Mucosa of descending colon (tissue), 3 donors: ENCODE results near the gene BSPRY. TPM values are rescaled to one million over a fixed set of nuclear protein-coding genes. Genes with fewer than 3 reads are reported as not detected.
"Not testable (repeated sequence)": the region's sequence is repeated elsewhere in the genome, so short reads cannot be mapped to it uniquely, and the experiment has no call there.

ENCODE experiments used
- ATAC-seq: fragments of 200-7000 bp; cut with Tn5 transposase; one replicate; pipeline ENCODE4 v1.9.1; 2020; ENCODE audit warnings: mild to moderate bottlenecking, moderate library complexity
- DNase-seq, 3 donors: peaks; one replicate each; pipeline ENCODE4 v3.0.0-alpha.2; 2020
- H3K36me3 ChIP-seq: fragments of 200-600 bp; one replicate; pipeline ENCODE4 v1.8.0; 2021; ENCODE audit warnings: low read depth, mild to moderate bottlenecking
- H3K4me1 ChIP-seq: fragments of 200-600 bp; one replicate; pipeline ENCODE4 v1.8.0; 2021; ENCODE audit warnings: low read depth, mild to moderate bottlenecking
- H3K4me3 ChIP-seq: fragments of 200-600 bp; one replicate; pipeline ENCODE4 v1.8.0; 2021; ENCODE audit warnings: mild to moderate bottlenecking
- H3K9me3 ChIP-seq: fragments of 200-600 bp; one replicate; pipeline ENCODE4 v1.8.0; 2021; ENCODE audit warnings: mild to moderate bottlenecking
- CTCF ChIP-seq: fragments of 200-600 bp; IDR thresholded peaks from one replicate; pipeline ENCODE4 v1.8.0; 2022; ENCODE audit warnings: antibody characterized with exemption, mild to moderate bottlenecking
- intact Hi-C, 2 donors: fragments of 100-400 bp; cut with DNase I in 1 of 2; cut with micrococcal nuclease in 1 of 2; formaldehyde crosslinking; loops; one replicate each; pipeline versions ENCODE4 v1.11.0 to v1.11.1; 2022; cut with DNase I, micrococcal nuclease
- total RNA-seq, 3 donors: library from RNA; stranded (reverse); fragmentation: NEBNext Ultra II Directional in 2 of 3; extraction: Animal tissue kit (Norgen Biotek cat#: 25700) in 2 of 3; gene quantifications; one replicate each; pipeline versions ENCODE4 v1.2.1 to v1.2.4, GENCODE V29; 2021 to 2023
- donor health status: DM: no; HTN: no; CAD: no; lungs with moderate emphysema.
- donor health status: DM: no; HTN: no; CAD: no.
- donor health status: DM: no; HTN: yes; CAD: no.

The BSPRY gene
- total RNA-seq, 3 donors from 2014 or later: 7.4 to 45.0 (median 26.7) TPM

- TF ChIP-seq CTCF: no peak
- H3K4me1 ChIP-seq: no peaks in the 10 kb centered on the region
- no peaks in the 10 kb centered on the region for H3K36me3 ChIP-seq
- H3K9me3 ChIP-seq: no peaks in the 10 kb centered on the region
- no peak for DNase-seq
- no peak overlapping the region for H3K4me3 ChIP-seq
- intact Hi-C loops: no loop called here
- no peak for ATAC-seq
Observed at GRCh38 chr9:113364951-113365350, 15.6 kb downstream of the BSPRY start.

- intact Hi-C loops, H3K4me3 ChIP-seq, H3K36me3 ChIP-seq, DNase-seq, H3K9me3 ChIP-seq, ATAC-seq, H3K4me1 ChIP-seq: not testable (repeated sequence)
Observed at GRCh38 chr9:113365652-113366051, 16.3 kb downstream of the BSPRY start.

- ATAC-seq: no peak
- no peak for TF ChIP-seq CTCF
- no peaks in the 10 kb centered on the region for H3K36me3 ChIP-seq
- H3K9me3 ChIP-seq: no peaks in the 10 kb centered on the region
- no peaks in the 10 kb centered on the region for H3K4me1 ChIP-seq
- H3K4me3 ChIP-seq: no peak overlapping the region
- DNase-seq: no peak
- intact Hi-C loops: no loop called here
Observed at GRCh38 chr9:113368348-113368981, 19.1 kb downstream of the BSPRY start.

GRCh38 chr9:113368982-113369854 is 19.9 kb downstream of the BSPRY start:
- Histone ChIP-seq H3K4me3 (no peak overlapping the region), H3K36me3 (peaks cover 3% of the 10 kb centered on the region), H3K9me3 (no peaks in the 10 kb centered on the region), H3K4me1 (peaks cover 4% of the 10 kb centered on the region)
- TF ChIP-seq CTCF: no peak
- intact Hi-C loops: no loop called here
- ATAC-seq: no peak
- DNase-seq: no peak

- no peak for ATAC-seq
- TF ChIP-seq CTCF: no peak
- no peaks in the 10 kb centered on the region for H3K9me3 ChIP-seq
- intact Hi-C loops: no loop called here
- peaks cover 4% of the 10 kb centered on the region for H3K4me1 ChIP-seq
- peaks cover 8% of the 10 kb centered on the region for H3K36me3 ChIP-seq
- DNase-seq: no peak
- H3K4me3 ChIP-seq: no peak overlapping the region
Observed at GRCh38 chr9:113369855-113370140, 20.5 kb downstream of the BSPRY start.

- peaks cover 9% of the 10 kb centered on the region for H3K36me3 ChIP-seq
- H3K4me1 ChIP-seq: peaks cover 10% of the 10 kb centered on the region
- H3K4me3 ChIP-seq: no peak overlapping the region
- DNase-seq: no peak
- no peak for TF ChIP-seq CTCF
- ATAC-seq: no peak
- H3K9me3 ChIP-seq: no peaks in the 10 kb centered on the region
- intact Hi-C loops: no loop called here
Observed at GRCh38 chr9:113370806-113371325, 21.5 kb downstream of the BSPRY start.
